GM21576 (cell line): ENCODE data around the gene MCEE.
"Not testable (repeated sequence)": the region's sequence is repeated elsewhere in the genome, so short reads cannot be mapped to it uniquely, and the experiment has no call there.

Experiments used
- ATAC-seq: cut with Tn5 transposase; IDR thresholded peaks from one replicate; pipeline ENCODE4 v1.9.1; 2021; ENCODE audit warnings: mild to moderate bottlenecking, moderate library complexity; ENCODE audit not compliant: unreplicated experiment

Gene MCEE

DNA sequence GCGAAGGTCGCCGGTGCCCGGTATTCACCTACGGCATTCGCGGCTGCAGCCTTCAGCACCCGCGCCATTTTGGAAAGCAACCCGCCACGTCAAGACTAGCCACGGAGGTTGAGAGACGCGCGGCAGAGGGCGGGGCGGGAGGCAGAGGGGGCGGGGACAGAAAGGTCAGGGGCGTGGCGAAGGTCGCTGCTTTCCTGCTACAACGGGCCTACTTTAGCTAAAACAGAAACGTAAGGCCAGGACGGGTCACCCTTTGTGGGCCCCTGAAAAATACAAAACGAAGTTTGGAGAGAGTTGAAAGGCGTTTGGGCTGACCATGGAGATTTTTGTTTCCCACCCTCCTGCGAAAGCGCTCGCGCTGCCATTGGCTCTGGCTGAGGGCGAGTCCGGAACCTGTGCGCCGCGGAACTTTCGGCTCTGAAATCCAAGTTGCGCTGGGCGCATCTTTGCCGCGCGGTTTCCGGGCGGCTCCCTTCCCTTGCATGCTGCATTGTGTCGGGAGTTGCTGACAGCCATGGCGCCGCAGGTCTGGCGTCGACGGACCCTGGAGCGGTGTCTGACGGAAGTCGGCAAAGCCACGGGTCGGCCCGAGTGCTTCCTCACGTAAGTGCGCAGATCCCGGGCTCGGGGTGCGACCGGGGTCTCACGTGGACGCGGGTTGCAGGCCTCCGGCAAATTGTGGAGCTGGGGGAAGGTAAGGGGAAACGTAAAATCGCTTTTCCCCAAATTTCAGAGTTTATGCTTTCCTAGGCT, at the start of gene MCEE, which contains the start of gene MPHOSPH10:
Gene MCEE (minus strand): TSS at position 78 of the 753 bp plus-strand sequence. CDS start 10 bp downstream, at position 68.
Gene MPHOSPH10 (plus strand): TSS at position 483 of the 753 bp plus-strand sequence. CDS start 32 bp downstream, at position 515.
- ATAC-seq, result peak; percentile 91

DNA sequence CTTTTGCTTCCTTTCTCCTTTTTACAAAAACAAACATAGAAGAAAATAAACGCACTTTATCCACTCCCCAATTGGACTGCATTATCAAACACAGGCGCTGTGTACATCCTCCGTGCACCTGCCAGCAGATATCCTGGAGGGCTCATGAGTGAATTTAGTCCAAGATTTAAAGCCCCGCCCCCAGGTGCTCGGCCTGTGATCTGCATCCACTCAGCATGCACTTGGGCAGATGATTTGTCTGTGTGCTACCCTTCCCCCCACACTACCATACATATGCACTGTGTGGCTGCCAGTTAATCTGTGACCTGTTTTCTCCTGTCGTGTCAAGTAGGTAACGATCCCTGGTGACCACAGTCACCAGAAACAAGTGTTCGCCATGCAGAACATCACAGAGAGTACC, 48.8 kb upstream of the MCEE start:
- ATAC-seq, result not testable (repeated sequence)

DNA sequence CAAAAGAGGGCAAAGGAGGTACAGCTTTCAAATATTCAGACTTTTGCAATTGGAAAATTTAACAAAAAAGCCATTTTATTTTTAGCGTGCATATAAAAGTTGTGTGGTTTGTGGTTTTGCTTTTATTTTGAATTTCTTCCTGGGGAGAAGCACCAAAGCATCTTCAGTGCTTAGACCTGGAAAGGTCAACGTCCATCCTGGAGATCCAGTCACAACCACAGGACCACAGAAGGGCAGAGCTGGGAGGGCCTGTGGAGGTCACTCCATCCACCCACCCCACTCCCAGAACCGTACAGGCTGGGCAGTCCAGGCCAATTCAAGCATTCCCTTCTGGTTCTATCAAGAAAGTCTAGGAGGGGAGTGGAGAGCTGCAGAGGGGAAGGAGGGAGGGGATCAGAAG, 44.2 kb upstream of the MCEE start:
- no peak for ATAC-seq

DNA sequence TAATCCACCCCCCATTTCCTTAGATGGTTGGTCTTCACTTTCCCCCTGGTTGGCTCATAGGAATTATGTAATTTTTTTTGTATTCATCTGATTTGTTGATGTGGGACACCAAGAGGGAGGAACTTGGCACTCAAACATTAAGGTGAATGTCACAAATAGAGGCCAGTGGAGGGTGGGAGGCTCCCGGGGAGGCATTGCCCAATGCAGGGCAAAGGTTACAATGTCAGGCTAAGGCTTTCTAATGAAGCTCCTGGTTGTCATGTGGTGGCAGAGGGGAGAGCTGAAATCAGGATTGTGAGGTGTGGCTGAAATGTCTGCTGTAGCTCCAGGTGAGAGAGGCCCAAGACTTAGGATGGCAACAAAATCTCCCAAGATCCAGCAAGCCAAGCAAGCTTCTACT, 43.1 kb upstream of the MCEE start:
- ATAC-seq, result no peak

DNA sequence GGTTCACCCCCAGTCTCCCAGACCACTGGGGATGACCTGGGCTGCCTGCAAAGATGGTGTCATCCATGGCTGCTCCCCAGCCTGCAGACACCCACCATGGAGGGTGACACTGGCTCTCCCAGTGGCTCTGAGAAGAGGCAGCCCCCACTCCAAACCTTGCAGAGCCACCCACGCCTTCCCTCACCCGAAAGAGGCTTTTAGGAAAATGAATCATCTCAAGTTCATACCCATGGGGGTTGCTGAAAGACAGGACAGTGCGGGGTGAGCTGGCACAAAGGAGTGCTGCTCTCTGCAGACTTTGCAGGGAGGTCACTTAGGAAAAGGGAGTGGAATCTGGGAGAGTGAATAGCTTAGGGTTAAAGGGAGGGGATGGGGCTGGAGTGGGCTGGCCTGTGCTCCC, 36.8 kb upstream of the MCEE start:
- ATAC-seq, result no peak

DNA sequence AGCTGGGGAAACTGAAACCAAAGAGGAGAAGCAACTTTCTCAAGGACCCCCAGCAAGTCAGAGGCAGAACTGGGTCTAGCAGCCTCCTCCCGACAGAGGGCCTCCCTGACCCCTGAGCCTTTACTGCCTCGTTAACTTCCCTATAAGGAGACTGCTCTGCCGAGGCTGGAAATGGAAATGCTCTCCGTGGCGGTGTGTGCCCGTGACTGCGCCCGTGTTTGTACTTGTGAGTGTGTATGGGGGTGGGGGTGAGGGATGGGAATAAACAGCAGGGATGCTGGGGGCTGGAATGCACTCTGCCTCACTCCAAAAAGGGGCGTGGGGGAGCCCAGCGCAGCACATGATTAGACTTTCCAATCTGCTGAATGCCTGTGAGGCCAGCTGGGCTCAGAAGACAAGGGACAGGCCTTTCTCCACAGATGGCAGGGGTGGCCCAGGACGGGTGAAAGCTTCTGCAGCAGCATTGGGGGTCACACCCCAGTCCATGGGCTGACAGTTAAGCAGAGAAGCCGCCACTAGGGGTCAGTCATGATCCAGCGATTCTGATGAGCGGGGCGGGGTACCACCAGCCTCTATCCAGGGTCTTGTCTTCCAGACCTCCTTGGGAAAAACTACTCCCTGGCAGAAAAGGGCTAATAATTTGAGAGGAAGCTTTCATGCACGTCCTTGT, 27.2 kb upstream of the MCEE start:
- ATAC-seq, result no peak

DNA sequence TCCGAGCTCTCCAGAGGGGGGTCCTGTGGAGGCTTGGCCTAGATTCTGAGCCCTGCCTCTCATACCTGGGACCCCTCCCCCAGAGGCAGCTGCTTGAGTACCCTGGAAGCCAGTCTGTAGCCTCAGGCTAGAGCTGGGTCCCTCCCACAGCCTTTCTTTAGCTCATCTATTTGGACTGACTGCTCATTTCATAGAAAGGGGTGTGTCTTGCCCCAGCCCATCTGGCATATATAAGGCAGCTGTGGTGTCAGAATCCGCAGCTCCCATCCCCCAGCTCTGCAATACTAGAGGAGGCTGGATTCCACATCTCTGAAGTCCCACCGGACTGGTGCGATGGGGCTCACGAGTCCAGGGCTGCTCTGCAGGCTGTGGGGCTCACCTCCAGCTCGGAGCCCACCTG, 26.5 kb upstream of the MCEE start:
- ATAC-seq, result no peak

DNA sequence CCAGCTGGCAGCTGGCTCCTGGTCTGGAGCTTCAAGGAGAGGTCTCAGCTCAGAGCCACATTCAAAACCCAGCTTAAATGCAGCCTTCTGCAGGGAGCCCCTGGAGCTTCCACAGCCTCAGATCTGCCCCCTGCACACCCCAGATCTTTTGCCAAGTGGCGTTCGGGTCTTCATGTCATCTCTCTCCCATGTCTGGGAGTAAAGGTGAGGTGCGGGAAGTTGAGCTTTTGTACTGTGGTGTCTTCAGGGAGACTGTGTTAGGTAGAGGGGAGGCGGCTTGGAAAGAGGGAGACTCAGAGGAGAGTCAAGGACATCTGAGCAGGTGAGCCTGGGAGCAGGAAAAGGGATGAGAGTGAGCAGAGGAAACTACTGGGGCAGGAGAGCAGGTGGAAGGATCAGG, 25.8 kb upstream of the MCEE start:
- no peak for ATAC-seq

DNA sequence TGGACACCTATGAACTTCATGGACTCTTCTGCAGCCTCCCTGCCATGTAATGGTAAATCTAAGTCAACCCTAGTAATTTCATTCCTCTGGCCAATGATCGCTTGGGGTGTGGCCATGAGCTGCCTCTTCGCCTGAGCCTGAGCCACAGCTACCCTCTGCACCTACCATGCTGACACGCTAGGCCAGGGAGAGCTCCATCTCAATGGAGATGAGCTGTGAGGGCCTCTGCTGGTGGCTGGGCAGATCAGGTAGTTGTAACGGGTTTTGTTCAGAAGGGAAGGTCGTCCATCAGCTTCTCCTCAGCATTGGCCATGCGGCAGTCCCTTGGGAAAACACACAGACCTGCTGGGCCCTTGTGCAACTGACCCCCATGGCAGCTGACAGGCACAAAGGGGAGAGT, 24.8 kb upstream of the MCEE start:
- peak; percentile 77 for ATAC-seq

DNA sequence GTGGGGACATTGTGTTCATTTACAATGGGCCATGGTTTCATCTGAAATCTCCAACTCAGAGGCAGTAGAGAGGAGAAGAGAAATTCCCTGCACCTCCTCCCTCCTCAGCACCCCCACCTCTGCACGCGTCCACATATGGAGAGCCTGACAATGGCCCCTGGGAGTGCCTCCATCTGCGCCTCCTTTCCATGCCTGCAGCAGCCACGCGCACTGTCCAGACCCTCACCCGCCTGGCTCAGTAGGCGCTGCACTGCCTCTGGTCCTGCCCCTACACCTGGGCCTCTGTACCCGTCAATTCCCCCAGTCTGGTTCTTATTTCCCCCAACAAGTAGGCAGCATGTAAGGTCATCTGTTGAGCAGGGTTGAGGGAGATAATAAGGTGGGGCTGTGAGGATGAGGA, 24.2 kb upstream of the MCEE start:
- ATAC-seq, result no peak

DNA sequence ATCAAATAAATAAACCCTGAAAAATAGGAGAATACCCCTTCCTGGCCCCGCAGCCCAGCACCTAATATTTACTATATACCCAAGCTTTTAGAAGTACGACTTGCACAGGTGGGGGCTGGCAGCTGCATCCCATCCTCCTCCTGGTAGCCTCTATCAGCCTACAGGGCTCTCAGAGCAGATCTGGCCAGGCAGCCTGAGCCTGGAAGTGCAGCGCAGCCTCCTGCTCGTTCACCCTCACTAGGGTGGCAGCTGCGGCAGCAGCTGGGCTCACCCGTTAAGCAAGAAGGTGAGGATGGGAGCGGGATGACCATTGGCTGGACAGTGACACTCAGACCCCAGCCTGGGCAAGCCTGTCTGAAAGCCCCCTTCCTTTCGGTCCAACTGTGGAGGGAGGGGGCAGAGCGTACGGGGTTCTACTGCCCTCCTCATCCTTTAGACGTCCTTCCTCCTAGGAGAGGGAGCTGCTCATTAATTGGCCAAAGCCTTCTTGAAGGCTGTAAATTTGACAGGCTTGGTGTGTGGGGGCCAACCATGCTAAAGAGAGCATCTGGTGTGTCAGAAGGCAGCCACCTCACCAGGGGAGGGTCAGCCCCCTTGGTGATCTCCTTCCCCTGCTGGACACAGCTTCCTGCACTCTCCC, 23.7 kb upstream of the MCEE start:
- ATAC-seq, result no peak

DNA sequence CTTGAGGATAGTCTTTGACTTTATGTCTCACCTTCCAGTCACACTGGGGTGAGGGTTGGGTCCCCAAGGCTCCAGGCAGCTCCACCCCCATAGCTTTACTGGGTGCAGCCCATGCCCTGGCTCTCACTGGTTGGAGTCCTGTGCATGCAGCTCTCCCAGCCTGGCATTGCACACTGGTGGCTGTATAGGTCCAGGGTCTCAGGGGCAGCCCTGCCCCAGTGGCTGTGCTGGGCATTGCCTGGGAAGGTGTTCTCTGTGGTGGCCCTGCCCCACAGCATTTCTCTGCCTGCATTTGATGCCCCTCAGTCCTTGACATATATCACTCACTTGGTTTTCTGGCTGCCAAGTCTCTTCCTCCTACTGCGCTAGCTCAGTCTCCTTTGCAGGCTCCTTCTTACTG, 21.6 kb upstream of the MCEE start:
- ATAC-seq, result no peak

DNA sequence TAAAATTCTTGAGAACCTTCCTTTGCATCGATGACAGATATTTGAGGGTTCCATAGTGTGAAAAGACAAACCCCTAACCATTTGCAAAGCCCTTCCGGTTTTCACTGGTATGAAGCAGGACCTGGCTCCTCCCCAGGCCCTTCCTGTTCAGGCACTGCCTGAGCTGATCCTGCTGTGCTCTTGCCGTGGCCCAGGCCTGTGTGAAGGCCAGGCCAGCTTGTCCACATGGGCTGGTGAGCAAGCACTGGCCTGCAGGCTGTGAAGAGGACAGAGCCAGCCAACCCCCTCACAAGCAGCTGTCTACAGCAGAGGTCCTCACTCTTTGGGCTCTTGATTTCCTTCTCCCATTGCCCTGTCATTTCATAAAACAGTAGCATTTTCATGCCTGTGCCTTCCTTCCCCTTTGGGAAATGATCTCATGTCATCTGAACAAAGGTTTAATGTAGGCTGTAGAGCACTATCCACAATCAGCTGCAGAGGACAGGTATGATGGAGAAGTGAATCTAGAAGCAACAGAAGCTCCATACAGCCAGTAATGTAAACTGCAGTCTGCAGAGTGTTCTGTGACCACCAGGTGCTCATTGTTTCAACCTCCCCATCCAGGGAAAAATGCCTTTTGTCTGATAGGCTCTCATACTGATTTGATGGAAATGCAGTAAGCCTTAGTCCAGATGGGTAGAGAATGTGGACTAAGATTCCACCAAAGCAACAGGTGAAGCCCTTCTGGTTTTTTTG, 20.2 kb upstream of the MCEE start:
- ATAC-seq, result no peak

DNA sequence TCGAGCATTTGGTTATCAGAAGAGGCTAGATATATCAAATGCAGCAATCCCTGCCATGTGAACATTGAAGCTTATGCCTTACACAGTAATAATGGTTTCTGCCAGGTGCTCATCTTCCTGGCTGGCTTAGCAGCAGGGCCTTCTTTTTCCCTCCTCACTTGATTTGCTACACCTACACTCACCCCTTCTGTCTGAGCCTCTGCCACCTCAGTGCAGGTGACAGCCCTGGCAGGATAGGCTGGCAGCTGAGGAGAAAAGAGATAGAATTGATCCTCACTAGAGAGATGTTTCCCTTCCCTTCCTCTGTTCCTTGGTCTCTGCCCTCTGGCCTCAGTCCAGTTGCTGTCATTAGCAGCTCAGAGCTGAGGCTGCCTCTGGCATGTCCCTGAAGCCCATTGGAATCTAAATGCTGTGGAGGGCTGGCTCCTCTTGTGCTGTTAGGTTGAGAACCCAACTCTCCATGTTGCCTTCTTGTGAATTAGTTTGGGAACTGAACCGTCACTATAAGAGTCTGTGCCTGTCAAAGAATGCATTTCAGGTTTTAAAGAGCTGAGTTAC, 18.6 kb upstream of the MCEE start:
- no peak for ATAC-seq

DNA sequence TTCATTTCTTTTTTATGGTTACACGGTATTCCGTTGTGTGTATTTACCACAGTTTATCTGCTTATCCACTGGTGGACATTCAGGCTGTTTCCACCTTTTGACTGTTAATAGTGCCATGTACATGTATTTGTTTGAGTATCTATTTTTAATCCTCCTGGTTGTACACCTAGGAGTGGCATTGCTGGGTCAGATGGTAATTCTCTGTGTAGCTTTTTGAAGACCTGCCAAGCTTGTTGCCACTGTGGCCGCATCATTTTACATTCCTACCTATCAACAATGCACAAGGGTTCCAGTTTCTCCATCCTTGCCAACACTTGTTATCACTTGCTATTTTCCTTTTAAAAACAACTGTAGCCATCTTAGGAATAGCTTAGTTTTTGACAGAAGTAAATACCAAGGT, 13.8 kb upstream of the MCEE start:
- no peak for ATAC-seq

DNA sequence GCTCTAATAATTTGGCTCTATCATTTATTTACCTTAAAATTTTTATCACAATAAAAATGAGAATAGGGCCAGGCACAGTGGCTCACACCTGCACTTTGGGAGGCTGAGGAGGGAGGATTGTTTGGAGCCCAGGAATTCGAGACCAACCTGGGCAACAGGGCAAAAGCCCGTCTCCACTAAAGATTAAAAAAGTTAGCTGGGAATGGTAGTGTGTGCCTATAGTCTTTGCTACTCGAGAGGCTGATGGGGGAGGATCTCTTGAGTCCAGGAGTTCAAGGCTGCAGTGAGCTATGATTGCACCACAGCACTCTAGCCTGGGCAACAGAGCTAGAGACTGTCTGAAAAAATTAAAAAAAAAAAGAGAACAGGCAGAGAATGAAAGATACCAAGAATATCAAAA, 6.1 kb upstream of the MCEE start:
- ATAC-seq, result no peak

DNA sequence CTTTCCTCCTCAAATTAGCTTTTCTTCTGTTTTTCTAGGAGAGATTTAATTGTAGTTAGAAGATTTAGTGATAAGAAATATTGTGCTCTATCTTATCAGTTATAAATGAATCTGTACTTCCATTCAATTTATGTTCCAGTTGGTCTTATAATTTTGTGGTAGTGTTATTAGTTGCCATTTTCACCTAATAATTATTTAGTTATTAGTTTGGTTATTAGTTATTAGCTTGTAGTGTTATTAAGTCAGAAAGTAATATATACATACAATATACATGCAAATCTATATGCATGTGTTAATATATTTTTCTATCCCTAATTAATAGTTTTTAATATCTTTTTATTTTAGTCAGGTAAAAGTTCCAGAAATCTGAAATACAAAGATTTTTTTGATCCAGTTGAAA, 3.6 kb upstream of the MCEE start:
- ATAC-seq, result no peak

DNA sequence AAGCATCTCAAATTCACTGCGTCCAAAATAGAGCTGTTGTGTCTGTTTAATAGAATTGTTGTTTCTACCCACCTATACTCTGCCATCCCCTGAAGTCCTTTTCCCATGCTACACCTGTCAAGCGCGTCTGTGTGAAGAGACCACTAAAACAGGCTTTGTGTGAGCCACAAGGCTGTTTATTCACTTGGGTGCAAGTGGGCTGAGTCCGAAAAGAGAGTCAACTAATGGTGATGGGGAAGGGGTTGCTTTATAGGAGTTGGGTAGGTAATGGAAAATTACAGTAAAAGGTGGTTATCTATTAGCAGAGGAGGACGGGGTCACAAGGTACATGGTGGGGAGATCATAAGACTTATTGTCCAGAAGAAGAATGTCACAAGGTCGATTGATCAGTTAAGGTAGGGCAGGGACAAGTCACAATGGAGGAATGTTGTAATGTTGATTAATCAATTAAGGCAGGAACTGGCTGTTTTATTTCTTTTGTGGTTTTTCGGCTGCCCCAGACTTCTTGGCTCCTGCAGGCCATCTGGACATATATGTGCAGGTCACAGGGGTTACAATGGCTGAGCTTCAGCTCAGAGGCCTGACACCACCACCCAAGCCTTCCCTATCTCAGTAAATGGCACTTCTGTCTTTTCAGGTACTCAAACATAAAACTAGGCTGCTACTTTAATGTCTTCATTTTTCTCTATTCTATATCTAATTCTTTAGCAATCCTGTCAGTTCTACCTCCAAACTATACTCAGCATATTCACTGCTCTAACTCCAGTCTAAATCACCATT, 1.5 kb upstream of the MCEE start:
- not testable (repeated sequence) for ATAC-seq

DNA sequence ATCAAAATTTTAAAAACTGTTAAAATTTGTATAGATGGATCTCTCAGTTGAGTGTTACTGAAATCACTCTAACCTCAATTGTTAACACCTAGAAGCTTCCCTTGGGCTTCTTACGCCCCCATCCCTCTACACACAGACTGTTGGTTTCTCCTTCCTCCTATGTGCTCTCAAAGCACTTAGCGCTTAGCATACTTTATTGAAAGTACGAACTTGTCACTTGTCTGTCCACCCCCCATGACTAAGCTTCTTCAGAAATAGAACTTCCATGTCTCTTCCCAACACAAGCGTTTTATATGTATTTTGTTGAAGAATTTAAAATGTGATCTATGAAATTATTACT, 846 bp upstream of the MCEE start:
- no peak for ATAC-seq

DNA sequence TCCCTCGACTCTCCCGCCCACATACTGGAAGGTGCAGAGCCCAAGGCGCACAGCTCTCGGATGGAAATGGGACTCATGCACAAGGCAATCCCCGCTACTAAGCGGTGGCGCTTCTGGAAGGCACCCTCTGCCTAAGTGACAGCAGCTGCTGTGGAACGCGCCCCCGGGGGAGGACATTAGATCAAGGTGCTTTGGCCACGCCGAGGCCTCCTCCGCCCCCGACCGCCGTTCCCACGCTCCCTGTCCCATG, 202 bp downstream of the MCEE start:
- ATAC-seq, result peak; percentile 32
